HL-60/S4 treated with phorbol 12-myristate 13-acetate at 8.2 ng/mL for 4 days and 3 days (cell line): ENCODE results near the gene ALOX15.
"Not testable (repeated sequence)": the region's sequence is repeated elsewhere in the genome, so short reads cannot be mapped to it uniquely, and the experiment has no call there.

Experiments
- in situ Hi-C: fragments of 300-500 bp; cut with MboI; formaldehyde crosslinking; loops from 2 replicates; pipeline ENCODE4 v1.15.0; 2022; ENCODE audit warnings: low sequenced_read_pairs

Gene ALOX15

GRCh38 chr17:4620531-4621101 is 20.9 kb downstream of the ALOX15 start:
- in situ Hi-C loops, result no loop called here

GRCh38 chr17:4617590-4618351 is 23.7 kb downstream of the ALOX15 start:
- in situ Hi-C loops, result no loop called here

- in situ Hi-C loops, result no loop called here
Measured at GRCh38 chr17:4617090-4617489, 24.4 kb downstream of the ALOX15 start.

GRCh38 chr17:4616476-4616875 is 25.0 kb downstream of the ALOX15 start:
- in situ Hi-C loops, result no loop called here

GRCh38 chr17:4610656-4611055 is 30.8 kb downstream of the ALOX15 start:
- in situ Hi-C loops, result no loop called here

GRCh38 chr17:4610162-4610561 is 31.3 kb downstream of the ALOX15 start:
- in situ Hi-C loops, result no loop called here

GRCh38 chr17:4609761-4610160 is 31.7 kb downstream of the ALOX15 start:
- in situ Hi-C loops, result no loop called here

GRCh38 chr17:4607773-4608187 is 33.7 kb downstream of the ALOX15 start:
- in situ Hi-C loops, result no loop called here

- in situ Hi-C loops, result no loop called here
Measured at GRCh38 chr17:4607261-4607741, 34.2 kb downstream of the ALOX15 start.

- in situ Hi-C loops, result no loop called here
Measured at GRCh38 chr17:4605826-4606225, 35.7 kb downstream of the ALOX15 start.

- in situ Hi-C loops, result not testable (repeated sequence)
Measured at GRCh38 chr17:4604736-4605135, 36.7 kb downstream of the ALOX15 start.

GRCh38 chr17:4604111-4604644 is 37.3 kb downstream of the ALOX15 start:
- in situ Hi-C loops, result no loop called here

- in situ Hi-C loops, result no loop called here
Measured at GRCh38 chr17:4602041-4602440, 39.4 kb downstream of the ALOX15 start.

GRCh38 chr17:4601326-4601725 is 40.2 kb downstream of the ALOX15 start:
- in situ Hi-C loops, result no loop called here

GRCh38 chr17:4600563-4600962 is 40.9 kb downstream of the ALOX15 start:
- in situ Hi-C loops, result no loop called here

GRCh38 chr17:4599505-4600281 is 41.8 kb downstream of the ALOX15 start:
- in situ Hi-C loops, result no loop called here

GRCh38 chr17:4598776-4599504 is 42.5 kb downstream of the ALOX15 start:
- in situ Hi-C loops, result no loop called here

GRCh38 chr17:4597975-4598374 is 43.5 kb downstream of the ALOX15 start:
- in situ Hi-C loops, result no loop called here

GRCh38 chr17:4596636-4597380 is 44.7 kb downstream of the ALOX15 start:
- in situ Hi-C loops, result no loop called here

- in situ Hi-C loops, result not testable (repeated sequence)
Measured at GRCh38 chr17:4595685-4596342, 45.7 kb downstream of the ALOX15 start.
